NT2/D1 (cell line): ENCODE results near the gene ZNF594.
"Not testable (repeated sequence)": the region's sequence is repeated elsewhere in the genome, so short reads cannot be mapped to it uniquely, and the experiment has no call there.

ENCODE experiments used
- DNase-seq: peaks from one replicate; pipeline ENCODE4 v3.0.0-alpha.2; 2011; ENCODE audit warnings: low read depth, low spot score
- H3K27me3 ChIP-seq: 2 replicates; pipeline ENCODE4 v1.6.0; 2011; ENCODE audit warnings: mild to moderate bottlenecking; ENCODE audit not compliant: insufficient read length, insufficient read depth
- H3K36me3 ChIP-seq: 2 replicates; pipeline ENCODE4 v1.6.1; 2011; ENCODE audit warnings: mild to moderate bottlenecking, low read length, mixed read lengths; ENCODE audit not compliant: insufficient read depth, insufficient read length
- H3K4me1 ChIP-seq: 2 replicates; pipeline ENCODE4 v1.5.1; 2011; ENCODE audit not compliant: insufficient read depth, insufficient read length
- H3K4me3 ChIP-seq: 2 replicates; pipeline ENCODE4 v1.5.1; 2011; ENCODE audit warnings: low read depth; ENCODE audit not compliant: insufficient read length
- H3K9ac ChIP-seq: 2 replicates; pipeline ENCODE4 v1.6.0; 2011; ENCODE audit warnings: low read depth; ENCODE audit not compliant: insufficient read length
- H3K9me3 ChIP-seq: 2 replicates; pipeline ENCODE4 v1.5.1; 2011; ENCODE audit warnings: mild to moderate bottlenecking, low read length; ENCODE audit not compliant: insufficient read depth
- SUZ12 ChIP-seq: IDR thresholded peaks from 2 replicates; pipeline ENCODE4 v1.6.1; 2011; ENCODE audit not compliant: insufficient read length, insufficient read depth; ENCODE audit errors: extremely low read depth
- YY1 ChIP-seq: IDR thresholded peaks from 2 replicates; pipeline ENCODE4 v1.6.1; 2011; ENCODE audit not compliant: insufficient read length, insufficient read depth
- ZNF274 ChIP-seq: IDR thresholded peaks from 2 replicates; pipeline ENCODE4 v1.6.1; 2011; ENCODE audit warnings: mild to moderate bottlenecking, low read depth, low read length

The ZNF594 gene

GRCh38 chr17:5226940-5227878, 35.5 kb upstream of the ZNF594 start:
- no peak for DNase-seq
- H3K9me3 ChIP-seq = no peaks in the 10 kb centered on the region
- TF ChIP-seq ZNF274 = no peak
- TF ChIP-seq YY1 = no peak
- no peak for TF ChIP-seq SUZ12
- no peak overlapping the region for H3K9ac ChIP-seq
- no peaks in the 10 kb centered on the region for H3K4me1 ChIP-seq
- H3K36me3 ChIP-seq = peaks cover 4% of the 10 kb centered on the region
- H3K4me3 ChIP-seq = no peak overlapping the region
- H3K27me3 ChIP-seq = no peaks in the 10 kb centered on the region

GRCh38 chr17:5225668-5226457, 34.2 kb upstream of the ZNF594 start:
- H3K9me3 ChIP-seq = no peaks in the 10 kb centered on the region
- no peak overlapping the region for H3K4me3 ChIP-seq
- H3K9ac ChIP-seq = no peak overlapping the region
- no peak for DNase-seq
- TF ChIP-seq YY1 (no peak), ZNF274 (no peak), SUZ12 (no peak)
- no peaks in the 10 kb centered on the region for H3K27me3 ChIP-seq
- H3K4me1 ChIP-seq = no peaks in the 10 kb centered on the region
- H3K36me3 ChIP-seq = no peaks in the 10 kb centered on the region

DNA sequence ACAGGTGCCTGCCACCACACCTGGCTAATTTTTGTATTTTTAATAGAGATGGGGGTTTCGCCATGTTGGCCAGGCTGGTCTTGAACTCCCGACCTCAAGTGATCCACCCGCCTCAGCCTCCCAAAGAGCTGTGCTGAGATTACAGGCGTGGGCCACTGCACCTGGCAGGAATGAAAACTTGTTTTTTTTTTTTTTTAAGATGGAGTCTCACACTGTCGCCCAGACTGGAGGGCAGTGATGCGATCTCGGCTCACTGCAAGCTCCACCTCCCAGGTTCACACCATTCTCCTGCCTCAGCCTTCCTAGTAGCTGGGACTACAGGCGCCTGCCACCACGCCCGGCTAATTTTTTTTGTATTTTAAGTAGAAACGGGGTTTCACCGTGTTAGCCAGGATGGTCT, 30.2 kb upstream of the ZNF594 start:
- H3K36me3 ChIP-seq, H3K4me1 ChIP-seq, H3K27me3 ChIP-seq, H3K9me3 ChIP-seq, DNase-seq, H3K4me3 ChIP-seq, H3K9ac ChIP-seq: not testable (repeated sequence)

- no peak overlapping the region for H3K9ac ChIP-seq
- H3K4me3 ChIP-seq = no peak overlapping the region
- no peaks in the 10 kb centered on the region for H3K9me3 ChIP-seq
- no peak for DNase-seq
- H3K27me3 ChIP-seq = no peaks in the 10 kb centered on the region
- no peaks in the 10 kb centered on the region for H3K4me1 ChIP-seq
- H3K36me3 ChIP-seq = peaks cover 14% of the 10 kb centered on the region
- TF ChIP-seq ZNF274 (no peak), SUZ12 (no peak), YY1 (no peak)
Measured at GRCh38 chr17:5220074-5220473, 28.4 kb upstream of the ZNF594 start.

DNA sequence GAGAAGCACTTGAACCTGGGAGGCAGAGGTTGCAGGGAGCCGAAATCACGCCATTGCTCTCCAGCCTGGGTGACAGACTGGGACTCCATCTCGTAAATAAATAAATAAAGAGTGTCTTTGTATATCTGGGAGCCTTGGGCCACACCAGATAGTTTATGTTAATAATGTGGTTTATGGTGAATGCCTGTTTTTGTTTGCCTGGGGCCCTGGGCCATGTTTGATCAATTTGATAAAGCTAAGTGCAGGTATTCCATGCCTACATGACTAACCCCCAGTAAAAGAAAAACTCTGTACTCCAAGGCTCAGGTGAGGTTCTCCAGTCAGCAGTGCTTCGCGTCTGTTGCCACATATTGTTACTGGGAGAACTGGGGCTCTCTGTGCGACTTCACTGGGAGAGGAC, 27.9 kb upstream of the ZNF594 start:
- H3K4me1 ChIP-seq = no peaks in the 10 kb centered on the region
- peaks cover 14% of the 10 kb centered on the region for H3K36me3 ChIP-seq
- H3K9ac ChIP-seq = no peak overlapping the region
- DNase-seq = no peak
- TF ChIP-seq SUZ12 = no peak
- TF ChIP-seq YY1 = no peak
- TF ChIP-seq ZNF274 = no peak
- no peaks in the 10 kb centered on the region for H3K9me3 ChIP-seq
- no peak overlapping the region for H3K4me3 ChIP-seq
- no peaks in the 10 kb centered on the region for H3K27me3 ChIP-seq

GRCh38 chr17:5217562-5217961, 25.9 kb upstream of the ZNF594 start:
- H3K9me3 ChIP-seq, DNase-seq, H3K9ac ChIP-seq, H3K4me1 ChIP-seq, H3K4me3 ChIP-seq, H3K27me3 ChIP-seq: not testable (repeated sequence)
- H3K36me3 ChIP-seq = peaks cover 18% of the 10 kb centered on the region

- no peak overlapping the region for H3K9ac ChIP-seq
- no peaks in the 10 kb centered on the region for H3K4me1 ChIP-seq
- no peaks in the 10 kb centered on the region for H3K9me3 ChIP-seq
- no peak overlapping the region for H3K4me3 ChIP-seq
- H3K27me3 ChIP-seq = no peaks in the 10 kb centered on the region
- TF ChIP-seq SUZ12 (no peak), YY1 (no peak), ZNF274 (no peak)
- no peak for DNase-seq
- H3K36me3 ChIP-seq = peaks cover 11% of the 10 kb centered on the region
Measured at GRCh38 chr17:5211458-5211857, 19.8 kb upstream of the ZNF594 start.
